GM19452 (cell line): ENCODE data around the gene APOBEC3F.
"Not testable (repeated sequence)": the region's sequence is repeated elsewhere in the genome, so short reads cannot be mapped to it uniquely, and the experiment has no call there.

ENCODE experiments used
- ATAC-seq: cut with Tn5 transposase; IDR thresholded peaks from one replicate; pipeline ENCODE4 v1.9.1; 2021; ENCODE audit not compliant: unreplicated experiment

APOBEC3F gene

GRCh38 chr22:39040538-39041296 lies at the start of gene APOBEC3F:
Gene APOBEC3F (plus strand): TSS chr22:39040864. CDS start chr22:39040961, 97 bp downstream.
- ATAC-seq, result peak; percentile 97

GRCh38 chr22:38992871-38993371 lies 47.7 kb upstream of the APOBEC3F start:
- not testable (repeated sequence) for ATAC-seq

- ATAC-seq, result no peak
These were observed 44.6 kb upstream of the APOBEC3F start for GRCh38 chr22:38996105-38996504.

GRCh38 chr22:38997518-38997917 lies 43.1 kb upstream of the APOBEC3F start:
- no peak for ATAC-seq

GRCh38 chr22:39003165-39003638 lies 37.5 kb upstream of the APOBEC3F start:
- ATAC-seq, result no peak

- no peak for ATAC-seq
These were observed 33.5 kb upstream of the APOBEC3F start for GRCh38 chr22:39007177-39007576.

- not testable (repeated sequence) for ATAC-seq
These were observed 32.3 kb upstream of the APOBEC3F start for GRCh38 chr22:39008271-39008850.

GRCh38 chr22:39010946-39011345 lies 29.7 kb upstream of the APOBEC3F start:
- no peak for ATAC-seq

- ATAC-seq, result no peak
These were observed 27.8 kb upstream of the APOBEC3F start for GRCh38 chr22:39012533-39013511.

GRCh38 chr22:39013561-39013941 lies 27.1 kb upstream of the APOBEC3F start:
- ATAC-seq, result peak; percentile 36

GRCh38 chr22:39013942-39014722 lies 26.5 kb upstream of the APOBEC3F start, which contains the start of gene APOBEC3C:
Gene APOBEC3C (plus strand): TSS chr22:39014257. CDS start chr22:39014363, 106 bp downstream.
- ATAC-seq, result peak; percentile 70

GRCh38 chr22:39014723-39015121 lies 25.9 kb upstream of the APOBEC3F start:
- ATAC-seq, result not testable (repeated sequence)

- no peak for ATAC-seq
These were observed 24.1 kb upstream of the APOBEC3F start for GRCh38 chr22:39016592-39016991.

GRCh38 chr22:39017596-39018365 lies 22.9 kb upstream of the APOBEC3F start:
- no peak for ATAC-seq

- ATAC-seq, result not testable (repeated sequence)
These were observed 20.5 kb upstream of the APOBEC3F start for GRCh38 chr22:39020021-39020651.

- no peak for ATAC-seq
These were observed 19.0 kb upstream of the APOBEC3F start for GRCh38 chr22:39021552-39022250.

GRCh38 chr22:39024519-39025308 lies 15.9 kb upstream of the APOBEC3F start:
- no peak for ATAC-seq
